ENCODE results near the gene RAD51AP1.
A peak's percentile ranks its signal among the peaks of the same experiment; 100 is the strongest.
"Not testable (repeated sequence)": the region's sequence is repeated elsewhere in the genome, so short reads cannot be mapped to it uniquely, and the experiment has no call there.

Gene RAD51AP1, protein sequence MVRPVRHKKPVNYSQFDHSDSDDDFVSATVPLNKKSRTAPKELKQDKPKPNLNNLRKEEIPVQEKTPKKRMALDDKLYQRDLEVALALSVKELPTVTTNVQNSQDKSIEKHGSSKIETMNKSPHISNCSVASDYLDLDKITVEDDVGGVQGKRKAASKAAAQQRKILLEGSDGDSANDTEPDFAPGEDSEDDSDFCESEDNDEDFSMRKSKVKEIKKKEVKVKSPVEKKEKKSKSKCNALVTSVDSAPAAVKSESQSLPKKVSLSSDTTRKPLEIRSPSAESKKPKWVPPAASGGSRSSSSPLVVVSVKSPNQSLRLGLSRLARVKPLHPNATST

DNA sequence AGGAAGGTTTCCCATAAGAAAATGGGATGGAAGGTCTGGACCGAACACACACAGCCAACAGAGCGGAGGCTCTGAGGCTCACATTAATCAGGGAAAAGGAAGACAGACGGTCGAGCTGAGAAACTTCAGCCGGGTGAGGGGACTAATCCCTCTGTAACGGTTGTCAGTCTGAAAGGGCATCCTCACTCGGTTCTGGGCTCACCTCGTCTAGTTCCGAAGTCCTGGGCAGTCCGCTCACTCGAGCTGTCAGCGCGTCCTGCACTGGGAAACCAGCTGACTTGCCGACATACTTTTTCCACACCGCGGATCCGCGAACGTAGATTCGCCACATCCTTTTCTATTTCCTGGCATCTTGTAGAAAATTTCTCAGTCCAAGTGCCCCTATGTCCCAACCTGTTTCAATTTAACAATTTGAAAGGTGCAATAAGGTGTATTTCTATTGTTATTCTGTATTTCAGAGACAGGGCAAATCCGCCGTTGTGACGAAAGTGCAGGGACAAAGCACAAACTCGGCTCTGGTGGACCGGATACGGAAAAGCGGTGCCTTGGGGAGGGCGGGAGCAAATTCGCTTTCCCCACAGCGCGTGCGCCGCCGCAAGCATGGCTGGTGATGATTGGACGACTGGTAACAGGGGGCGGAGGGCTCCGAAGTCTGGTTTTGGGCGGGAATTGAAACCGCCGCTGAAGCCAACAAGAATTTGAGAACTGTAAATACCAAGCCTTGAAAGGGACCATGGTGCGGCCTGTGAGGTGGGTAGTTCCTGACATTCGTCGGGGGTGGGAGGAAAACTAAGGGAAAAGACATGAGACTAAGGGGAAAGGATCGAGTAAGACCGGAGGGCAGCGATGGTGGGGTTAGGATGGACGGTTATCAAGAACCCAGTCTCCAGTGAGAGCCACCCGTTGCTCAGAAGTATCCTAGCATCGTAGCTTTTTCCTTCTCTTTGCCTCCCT lies at the start of gene RAD51AP1:
TSS of gene RAD51AP1 (plus strand) at position 684 of the 954 bp plus-strand sequence. CDS start at position 734, 50 bp downstream.
- peak; percentile 97 for DNase-seq

DNA sequence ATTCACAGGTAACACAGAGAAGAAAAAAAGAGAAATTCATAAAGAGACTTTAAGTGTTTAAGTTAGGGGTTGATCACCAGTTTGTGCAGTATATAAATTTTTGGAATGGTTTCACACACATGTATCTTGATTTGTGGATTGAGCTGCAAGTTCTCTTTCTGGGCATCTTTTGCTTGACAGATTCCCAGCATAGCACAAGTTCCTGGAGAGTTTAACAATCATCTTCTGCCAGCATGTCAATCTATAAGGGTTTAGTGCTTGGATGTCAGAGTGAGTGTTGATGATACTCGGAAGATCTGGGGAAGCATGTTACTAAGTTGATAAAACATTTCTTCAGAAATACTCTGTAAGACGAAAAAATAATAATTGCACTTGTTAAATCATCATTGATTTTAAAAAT lies 49.1 kb upstream of the RAD51AP1 start:
- no peak for DNase-seq

DNA sequence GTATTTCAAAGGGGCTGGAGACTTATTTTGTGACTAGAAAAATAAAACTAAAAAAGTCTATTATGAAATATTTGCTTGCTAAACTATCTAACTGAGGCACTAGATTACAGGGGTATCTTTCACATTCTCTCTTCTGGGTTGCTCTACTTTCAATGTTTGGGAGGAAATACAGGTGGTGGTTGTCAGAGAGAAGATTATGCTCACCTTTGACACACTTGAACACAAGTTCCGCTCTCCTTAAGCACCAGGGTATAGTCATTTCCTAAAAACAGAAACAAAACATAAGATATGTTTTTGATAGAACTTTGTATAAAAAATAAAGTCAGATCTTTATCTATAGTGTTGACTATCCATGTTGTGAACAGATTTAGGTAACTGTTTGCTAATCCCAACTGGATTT lies 47.7 kb upstream of the RAD51AP1 start:
- no peak for DNase-seq

DNA sequence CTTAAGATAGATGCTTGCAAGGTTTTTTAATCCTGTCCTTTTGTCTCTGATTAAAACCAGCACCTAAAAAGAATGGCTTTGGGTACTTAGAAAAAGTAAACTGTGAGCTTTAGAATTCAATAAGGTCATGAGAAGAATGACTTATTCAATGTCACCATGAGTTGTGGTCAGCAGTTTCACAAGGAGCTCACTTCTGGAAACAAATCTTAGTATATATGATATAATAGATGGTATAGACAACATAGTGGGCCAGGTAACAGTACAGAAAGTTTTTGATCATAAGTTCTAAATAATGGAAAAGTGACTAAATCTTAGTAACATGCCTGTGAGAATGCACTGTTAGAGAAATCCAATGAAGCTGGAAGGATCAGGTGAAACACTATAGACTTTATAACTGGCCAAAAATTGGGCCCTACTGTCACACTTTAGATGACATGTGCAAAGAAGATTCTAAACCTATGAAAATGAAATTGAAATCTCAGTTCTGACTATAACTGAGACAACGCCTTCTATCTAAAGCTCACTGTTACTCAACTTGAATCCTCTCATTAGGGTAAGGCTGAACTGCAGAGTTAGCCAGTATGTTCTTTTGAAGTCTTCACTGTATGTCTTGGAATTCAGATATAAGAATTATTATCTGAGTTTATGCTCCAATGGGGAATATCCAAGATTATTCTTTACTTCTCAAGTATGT lies 42.4 kb upstream of the RAD51AP1 start:
- no peak for DNase-seq

DNA sequence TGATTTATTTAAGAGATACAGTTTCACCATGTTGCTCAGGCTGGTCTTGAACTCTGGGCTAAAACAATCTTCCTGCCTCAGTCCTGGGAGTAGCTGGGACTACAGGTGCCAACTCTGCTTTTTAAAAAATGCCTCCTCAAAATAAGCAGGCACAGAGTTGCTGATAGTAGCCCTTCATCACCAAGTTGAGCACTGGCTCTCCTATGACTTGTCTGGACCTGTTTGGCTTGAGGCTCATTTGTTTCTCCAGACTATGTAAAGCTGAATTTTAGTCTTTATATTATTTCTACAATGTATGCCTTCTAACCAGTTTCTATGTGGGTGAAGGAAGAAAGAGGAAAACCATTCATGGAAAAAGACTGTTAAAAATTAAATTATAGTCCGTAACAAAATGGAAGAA lies 39.5 kb upstream of the RAD51AP1 start:
- DNase-seq = no peak

DNA sequence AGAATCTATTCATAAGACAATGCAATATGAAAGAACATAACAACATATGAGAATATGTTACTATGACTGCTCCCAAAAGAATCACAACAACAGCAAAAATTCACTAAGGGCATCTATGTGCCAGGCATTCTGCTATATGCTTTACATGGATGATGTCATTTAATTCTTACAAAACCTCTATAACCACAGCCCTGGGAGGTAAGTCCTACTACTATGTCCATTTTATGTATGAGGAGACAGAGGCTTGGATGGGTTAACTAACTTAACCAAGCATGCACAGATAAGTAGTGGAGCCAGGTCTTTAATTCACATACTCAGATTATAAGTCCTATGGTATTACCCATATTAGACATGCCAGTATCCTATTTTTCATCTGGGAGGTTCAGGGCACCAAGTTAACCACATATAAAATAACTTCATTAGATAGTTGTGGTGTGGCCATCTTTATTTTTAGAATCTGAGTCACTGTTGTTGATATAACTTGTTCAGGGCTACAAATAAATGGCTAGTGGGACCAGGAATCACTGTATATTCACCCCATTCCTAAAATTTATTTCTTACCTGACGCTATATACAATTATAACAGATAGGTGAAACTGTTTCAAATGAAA lies 33.2 kb upstream of the RAD51AP1 start:
- DNase-seq = peak; percentile 59

DNA sequence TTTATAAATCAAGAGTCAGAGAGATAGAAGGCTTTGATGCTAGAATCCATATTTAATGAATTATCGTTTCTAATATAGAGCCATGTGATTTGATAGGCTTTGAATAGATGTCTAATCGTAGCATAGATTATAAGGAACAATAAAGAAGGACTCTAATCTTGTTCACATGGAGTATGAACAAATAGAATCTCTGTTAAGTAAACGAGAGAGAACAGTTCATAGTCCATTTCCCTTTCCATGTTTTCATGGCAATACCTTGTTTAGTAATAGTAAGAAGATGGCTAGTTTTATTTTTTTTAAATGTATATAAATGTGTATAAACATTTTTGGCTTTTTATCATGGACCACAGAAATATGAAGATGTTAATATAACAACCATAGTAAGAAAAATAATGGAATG lies 32.3 kb upstream of the RAD51AP1 start:
- DNase-seq = no peak

DNA sequence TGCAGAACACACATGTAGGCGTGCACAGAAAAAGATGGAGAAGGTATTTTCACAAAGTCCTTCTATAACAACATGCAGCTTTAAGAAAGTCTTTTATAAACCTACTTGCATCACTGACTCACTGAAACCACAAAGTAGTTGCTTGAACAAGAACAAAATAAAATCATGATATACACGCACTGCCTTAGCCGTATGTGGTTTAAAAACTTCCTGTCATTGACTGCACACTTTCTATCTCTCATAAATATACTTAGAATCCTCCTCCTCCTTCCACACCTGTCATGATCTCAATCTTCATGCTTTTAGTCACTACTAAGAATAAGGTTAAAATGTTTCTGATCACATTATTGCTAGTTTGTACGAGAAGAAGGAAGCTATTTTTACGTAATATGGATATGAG lies 31.8 kb upstream of the RAD51AP1 start:
- DNase-seq = peak; percentile 62

DNA sequence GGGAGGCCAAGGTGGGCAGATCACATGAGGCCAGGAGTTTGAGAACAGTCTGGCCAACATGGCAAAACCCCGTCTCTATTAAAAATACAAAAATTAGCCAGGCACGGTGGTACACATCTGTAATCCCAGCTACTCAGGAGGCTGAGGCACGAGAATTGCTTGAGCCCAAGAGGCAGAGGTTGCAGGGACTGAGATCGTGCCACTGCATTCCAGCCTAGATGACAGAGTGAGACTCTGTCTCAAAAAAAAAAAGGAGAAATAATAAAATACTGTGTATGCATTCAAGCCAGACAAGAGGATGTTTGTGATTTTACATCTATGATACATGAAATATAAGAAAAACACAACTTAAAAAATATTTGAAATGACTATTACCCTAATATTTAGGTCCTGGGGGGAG lies 30.2 kb upstream of the RAD51AP1 start:
- DNase-seq = not testable (repeated sequence)

DNA sequence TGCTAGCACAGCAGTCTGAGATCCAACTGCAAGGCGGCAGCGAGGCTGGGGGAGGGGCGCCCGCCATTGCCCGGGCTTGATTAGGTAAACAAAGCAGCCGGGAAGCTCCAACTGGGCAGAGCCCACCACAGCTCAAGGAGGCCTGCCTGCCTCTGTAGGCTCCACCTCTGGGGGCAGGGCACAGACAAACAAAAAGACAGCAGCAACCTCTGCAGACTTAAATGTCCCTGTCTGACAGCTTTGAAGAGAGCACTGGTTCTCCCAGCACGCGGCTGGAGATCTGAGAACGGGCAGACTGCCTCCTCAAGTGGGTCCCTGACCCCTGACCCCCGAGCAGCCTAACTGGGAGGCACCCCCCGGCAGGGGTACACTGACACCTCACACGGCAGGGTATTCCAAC lies 29.4 kb upstream of the RAD51AP1 start:
- not testable (repeated sequence) for DNase-seq

DNA sequence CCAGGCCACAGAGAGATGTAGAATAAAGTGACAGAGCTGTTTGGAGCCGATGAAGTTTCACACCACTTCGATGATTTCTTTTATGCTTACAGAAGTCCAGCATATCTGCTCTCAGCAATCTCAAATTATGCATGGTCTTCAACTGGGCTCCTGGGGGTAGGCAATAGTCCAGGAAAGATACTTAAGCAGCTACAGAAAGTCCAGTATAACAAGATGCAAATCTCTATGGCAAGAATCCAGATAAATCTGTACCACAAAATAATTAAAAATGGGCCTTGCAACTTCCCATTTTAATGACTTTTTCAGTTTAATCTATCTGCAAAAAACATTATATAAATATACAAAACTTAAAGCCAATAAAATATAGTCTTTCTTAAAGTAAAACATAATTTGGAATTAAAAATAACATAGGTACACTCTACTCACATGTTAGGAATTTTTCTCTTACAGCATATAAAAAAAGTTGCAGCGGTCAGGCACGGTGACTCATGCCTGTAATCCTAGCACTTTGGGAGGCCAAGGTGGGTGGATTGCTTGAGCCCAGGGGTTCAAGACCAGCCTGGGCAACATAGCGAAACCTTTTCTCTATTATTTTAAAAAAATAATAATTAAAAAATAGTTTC lies 20.5 kb upstream of the RAD51AP1 start:
- peak; percentile 71 for DNase-seq

DNA sequence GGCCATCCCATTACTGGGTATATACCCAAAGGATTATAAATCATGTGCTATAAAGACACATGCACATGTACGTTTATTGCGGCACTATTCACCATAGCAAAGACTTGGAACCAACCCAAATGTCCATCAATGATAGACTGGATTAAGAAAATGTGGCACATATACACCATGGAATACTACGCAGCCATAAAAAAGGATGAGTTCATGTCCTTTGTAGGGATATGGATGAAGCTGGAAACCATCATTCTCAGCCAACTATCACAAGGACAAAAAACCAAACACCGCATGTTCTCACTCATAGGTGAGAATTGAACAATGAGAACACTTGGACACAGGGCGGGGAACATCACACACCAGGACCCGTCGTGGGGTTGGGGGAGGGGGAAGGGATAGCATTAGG lies 15.2 kb upstream of the RAD51AP1 start:
- not testable (repeated sequence) for DNase-seq

DNA sequence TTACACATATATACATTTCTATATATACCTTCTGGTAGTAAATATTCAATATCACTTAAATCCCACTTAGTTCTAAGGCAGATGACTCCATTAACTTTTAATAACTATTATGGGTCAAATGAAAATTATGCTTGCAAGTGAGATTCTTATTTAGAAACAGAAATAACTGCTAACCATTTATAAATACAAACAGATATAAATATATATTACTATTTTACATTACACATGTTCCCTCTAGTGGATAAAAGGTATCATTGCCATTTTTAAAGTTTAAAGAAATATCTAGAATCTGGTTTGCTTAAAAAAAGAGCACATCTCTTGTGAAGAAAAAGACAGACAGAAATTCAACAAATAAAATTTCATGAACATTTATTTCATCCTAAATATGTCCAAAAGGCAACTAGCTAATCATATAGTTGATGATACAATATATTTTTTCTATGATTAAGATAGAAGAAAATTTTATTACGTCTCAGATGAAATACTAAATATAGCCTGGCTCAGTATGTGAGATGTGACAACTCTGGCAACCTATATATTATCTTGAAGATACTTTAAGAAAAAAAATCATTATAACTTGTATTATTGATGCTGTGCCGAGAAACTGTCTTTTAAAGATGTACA lies 11.7 kb upstream of the RAD51AP1 start:
- DNase-seq = peak; percentile 41

DNA sequence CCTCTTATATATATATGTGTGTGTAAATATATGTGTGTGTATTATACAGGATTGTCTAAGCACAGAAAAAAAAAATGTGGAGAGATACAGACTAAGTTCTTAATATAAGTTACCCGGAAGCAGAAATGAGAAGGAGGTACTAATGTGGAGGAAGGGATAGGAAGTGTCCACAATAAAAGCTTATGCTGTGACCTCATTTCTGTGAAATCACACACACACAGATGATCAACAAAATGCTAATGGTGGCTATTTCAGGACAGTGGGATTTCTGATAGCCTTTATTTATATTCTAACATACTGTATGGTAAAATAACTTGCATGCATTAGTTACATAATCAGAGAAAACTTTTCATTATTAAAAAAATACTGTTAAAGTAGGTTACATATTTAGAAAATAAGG lies 8.5 kb upstream of the RAD51AP1 start:
- DNase-seq = no peak

DNA sequence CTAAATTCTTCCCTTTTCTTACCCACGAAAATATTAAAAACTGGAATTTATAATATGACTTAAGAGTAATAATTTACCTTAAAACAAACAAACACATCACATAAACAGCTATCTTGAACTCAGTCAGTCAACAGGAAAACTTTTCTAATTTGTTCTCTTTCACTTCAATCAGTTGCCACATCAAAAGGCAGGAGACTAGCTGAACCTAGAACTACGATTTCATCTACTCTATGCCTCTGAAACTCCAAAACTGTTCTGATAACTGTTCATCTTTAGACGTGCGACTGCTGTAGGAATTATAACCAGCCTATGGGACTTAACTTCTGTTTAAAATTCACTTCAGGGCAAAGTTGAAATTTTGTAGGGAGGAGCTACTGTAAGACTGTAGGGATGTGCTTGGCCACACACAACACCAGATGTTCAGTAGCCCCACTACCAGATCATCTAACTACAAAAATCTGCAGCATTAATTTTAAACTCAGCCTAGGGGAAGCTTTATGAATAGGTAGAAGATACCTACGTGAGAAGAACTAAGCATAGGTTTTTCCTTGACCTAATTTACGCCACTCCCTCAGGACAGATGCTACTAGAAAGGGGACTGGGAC lies 7.6 kb upstream of the RAD51AP1 start:
- DNase-seq = no peak

DNA sequence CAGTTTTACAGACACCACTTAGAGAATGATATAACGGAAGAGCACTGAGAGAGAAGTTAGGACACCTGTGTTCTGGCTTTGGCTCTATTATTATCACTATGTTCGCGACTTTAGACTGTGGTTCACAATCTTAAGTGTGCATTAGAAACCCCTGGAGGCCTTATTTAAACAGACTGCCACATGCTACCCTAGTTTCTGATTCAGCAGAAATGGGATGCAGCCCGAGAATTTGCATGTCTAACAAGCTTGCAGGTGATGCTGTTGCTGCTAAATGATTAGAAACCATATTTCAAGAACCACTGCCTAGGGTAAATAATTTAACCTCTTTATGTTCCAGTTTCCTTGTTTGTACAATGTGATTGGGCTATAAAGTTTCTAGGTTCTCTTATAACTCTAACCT lies 3.6 kb upstream of the RAD51AP1 start:
- DNase-seq = no peak

DNA sequence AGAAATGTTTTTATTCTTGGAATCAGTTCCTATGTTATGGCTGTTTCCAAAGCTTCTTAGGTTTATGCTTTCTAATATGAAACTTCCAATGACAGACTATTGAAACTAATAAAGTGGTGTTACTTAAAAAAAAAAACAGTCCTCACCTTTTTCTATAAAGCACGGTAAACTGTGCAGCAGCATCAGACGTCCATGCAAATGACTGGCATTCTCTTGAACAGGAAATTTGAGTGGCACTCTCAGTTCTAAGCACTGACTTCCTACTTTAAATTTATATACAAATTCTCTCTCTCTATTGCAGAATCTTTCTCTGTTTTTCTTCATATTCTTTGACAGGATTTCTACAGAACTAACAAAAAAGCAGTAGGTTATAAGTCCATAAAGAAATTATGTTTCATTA lies 2.8 kb upstream of the RAD51AP1 start:
- DNase-seq = no peak

DNA sequence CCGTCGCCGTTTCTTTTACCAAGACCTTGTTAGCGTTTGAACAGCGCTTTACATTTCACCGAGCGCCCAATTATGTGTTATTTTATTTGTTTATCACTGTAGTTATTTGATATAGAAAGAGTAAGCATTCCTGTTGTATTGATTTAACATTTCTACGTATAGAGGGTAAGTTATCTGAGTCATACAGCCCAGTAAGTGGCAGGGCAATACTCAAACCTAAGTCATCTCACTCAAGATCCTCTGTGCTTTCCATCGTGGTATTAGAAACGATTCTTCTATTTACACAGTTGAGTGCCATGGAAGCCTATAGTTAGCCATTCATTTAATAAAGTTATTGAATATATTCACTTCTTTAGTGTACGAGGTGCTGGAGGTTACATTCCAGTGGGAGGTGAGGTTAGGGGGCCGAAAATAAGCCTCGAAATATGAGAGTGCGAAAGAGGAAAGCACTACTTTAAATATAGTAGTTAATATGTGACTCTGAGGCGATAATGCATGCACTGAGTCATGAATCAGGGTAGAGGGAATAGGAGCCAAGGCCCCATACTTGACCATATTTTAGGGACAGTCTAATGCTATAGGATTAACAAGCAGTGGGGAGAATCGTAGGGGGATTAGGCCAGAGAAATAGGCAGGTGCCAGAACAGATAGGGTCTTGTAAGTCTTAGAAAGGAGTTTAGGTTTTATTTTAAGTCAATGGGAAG lies 629 bp downstream of the RAD51AP1 start:
- peak; percentile 13 for DNase-seq

DNA sequence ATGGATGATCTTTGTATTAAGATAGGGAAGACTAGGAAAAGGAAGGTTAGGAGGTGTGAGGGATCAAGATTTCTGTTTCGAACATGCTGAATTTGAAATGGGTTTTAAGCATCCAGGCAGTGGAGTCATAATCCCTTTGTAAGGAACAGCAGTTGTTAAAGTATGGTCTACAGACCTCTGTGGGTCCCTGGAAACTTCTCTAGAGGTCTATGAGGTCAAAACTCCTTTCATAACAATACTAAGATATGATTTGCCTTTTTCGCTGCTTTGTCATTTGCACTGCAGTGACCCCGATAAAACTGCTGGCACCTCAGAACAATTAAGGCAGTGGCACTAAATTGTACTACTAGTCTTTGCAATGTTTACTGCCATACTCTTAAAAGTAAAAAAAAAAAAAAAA lies 1.5 kb downstream of the RAD51AP1 start:
- no peak for DNase-seq

DNA sequence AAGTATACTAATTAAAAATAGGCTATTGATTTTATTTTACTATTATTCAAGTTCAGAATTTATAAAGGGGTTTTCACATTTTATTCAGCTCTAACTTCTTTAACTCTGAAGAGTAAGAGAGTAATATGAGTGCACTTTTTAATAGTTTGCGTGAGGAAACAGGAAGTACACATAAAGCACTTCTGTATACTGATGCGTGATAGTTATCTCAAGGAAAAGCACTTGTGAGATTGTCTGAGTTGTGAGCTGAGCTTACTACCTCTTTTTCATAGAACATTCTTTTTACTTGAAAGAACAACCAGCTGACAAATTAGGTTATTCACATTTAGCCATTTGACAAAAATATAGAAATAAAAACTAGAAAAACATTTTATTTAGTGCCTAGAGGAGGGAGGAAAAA lies 1.9 kb downstream of the RAD51AP1 start:
- no peak for DNase-seq

DNA sequence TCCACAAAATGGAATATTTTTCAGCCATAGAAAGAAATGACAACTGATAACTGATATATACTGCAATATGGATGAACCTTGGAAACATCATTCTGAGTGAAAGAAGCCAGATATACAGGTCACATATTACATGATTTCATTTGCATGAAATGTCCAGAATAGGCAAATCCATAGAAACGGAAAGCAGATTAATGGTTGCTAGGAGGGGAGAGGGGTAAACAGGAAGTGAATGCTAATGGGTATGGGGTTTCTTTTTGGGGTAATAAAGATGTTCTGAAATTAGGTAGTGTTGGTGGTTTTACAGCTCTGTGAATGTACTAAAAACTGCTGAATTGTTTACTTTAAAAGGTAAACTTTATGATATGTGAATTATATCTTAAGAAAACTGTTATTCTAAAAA lies 6.5 kb downstream of the RAD51AP1 start:
- no peak for DNase-seq

All from HCEC 1CT (cell line).